ENCODE results near the gene RAB33A. TPM values are rescaled to one million over a fixed set of nuclear protein-coding genes. Genes with fewer than 3 reads are reported as not detected.

Gene RAB33A
- polyA plus RNA-seq, 1 experiment: 5.1 TPM

DNA sequence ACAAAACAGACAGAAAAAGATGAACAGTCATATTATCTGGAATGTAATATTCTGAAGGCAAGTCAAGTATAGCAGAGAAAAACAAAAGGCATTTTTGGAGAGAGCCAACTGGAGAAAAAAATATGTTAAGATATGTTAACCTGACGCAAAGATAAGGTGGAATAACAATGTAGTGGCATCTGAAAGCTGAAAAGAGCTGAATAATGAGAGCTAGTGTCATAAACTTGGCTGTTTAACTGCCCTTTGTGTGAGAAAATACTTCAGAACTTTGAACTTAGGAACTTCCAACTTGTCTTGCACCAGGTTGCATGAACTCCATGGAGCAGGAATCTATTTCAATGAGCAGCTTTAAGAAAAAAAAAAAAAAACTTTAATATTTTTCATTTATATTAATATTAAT lies 32.9 kb downstream of the RAB33A start:
- no peak for DNase-seq (ENCODE audit: low read depth)
- TF ChIP-seq, protein P1, sequence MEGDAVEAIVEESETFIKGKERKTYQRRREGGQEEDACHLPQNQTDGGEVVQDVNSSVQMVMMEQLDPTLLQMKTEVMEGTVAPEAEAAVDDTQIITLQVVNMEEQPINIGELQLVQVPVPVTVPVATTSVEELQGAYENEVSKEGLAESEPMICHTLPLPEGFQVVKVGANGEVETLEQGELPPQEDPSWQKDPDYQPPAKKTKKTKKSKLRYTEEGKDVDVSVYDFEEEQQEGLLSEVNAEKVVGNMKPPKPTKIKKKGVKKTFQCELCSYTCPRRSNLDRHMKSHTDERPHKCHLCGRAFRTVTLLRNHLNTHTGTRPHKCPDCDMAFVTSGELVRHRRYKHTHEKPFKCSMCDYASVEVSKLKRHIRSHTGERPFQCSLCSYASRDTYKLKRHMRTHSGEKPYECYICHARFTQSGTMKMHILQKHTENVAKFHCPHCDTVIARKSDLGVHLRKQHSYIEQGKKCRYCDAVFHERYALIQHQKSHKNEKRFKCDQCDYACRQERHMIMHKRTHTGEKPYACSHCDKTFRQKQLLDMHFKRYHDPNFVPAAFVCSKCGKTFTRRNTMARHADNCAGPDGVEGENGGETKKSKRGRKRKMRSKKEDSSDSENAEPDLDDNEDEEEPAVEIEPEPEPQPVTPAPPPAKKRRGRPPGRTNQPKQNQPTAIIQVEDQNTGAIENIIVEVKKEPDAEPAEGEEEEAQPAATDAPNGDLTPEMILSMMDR (IDR thresholded peaks at IDR 0.05; ENCODE audit: insufficient read depth, low read depth, low read length): no peak
- Histone ChIP-seq H3K27me3 (ENCODE audit: control insufficient read depth, insufficient read depth, low read length) (no peaks in the 10 kb centered on the region), H3K4me3 (ENCODE audit: low read depth, low read length) (no peak overlapping the region), H3K36me3 (ENCODE audit: control insufficient read depth, insufficient read depth, low read length) (no peaks in the 10 kb centered on the region)
- ChIA-PET CTCF (interaction anchor here (1.0 kb wide), 1 partner anchor 13 kb away, joined by 3 read pairs; no protein-coding TSS in a partner anchor), POLR2A (no interaction called here)

DNA sequence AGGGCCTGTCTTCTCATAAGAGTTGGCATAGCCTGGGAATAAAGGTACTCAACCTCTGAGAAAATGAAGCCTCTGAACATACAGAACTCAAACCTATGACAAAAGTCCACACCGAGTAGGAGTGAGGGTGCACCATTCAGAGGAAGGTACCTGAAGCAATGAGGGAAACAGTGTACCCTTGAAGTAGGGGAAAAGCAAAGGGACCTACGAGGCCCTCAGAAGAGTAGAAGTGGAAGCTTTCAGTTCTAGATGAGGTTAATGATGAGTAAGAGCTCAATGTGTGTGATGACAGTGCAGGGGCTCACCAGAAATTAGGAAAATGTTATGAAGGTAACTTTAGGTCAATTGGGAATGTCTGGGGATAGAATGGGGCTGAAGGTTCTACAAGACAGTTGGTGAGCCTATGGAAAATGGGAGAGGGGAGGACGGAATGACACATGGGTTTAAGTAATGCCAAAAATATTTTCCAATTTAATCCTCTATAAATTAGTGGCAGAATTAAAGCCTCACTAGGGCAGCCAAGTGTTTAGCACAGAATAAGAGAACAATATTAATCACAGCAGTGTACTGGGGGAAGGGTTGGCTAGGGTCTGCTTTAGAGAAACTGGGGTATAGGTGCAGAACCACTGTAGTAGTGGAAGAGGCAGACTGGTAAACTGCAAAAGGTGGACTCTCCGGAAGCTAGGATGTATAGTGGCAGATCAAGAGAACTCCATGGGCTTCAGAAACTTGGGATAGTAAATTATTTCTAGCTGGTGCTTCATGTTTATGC lies 39.8 kb downstream of the RAB33A start:
- DNase-seq (ENCODE audit: low read depth): no peak
- ChIA-PET POLR2A (no interaction called here), CTCF (interaction anchor here (1.3 kb wide), 1 partner anchor 14 kb away, joined by 3 read pairs; no protein-coding TSS in a partner anchor)
- TF ChIP-seq, protein P1 (IDR thresholded peaks at IDR 0.05; ENCODE audit: insufficient read depth, low read depth, low read length): no peak
- Histone ChIP-seq H3K4me3 (ENCODE audit: low read depth, low read length) (no peak overlapping the region), H3K27me3 (ENCODE audit: control insufficient read depth, insufficient read depth, low read length) (no peaks in the 10 kb centered on the region), H3K36me3 (ENCODE audit: control insufficient read depth, insufficient read depth, low read length) (no peaks in the 10 kb centered on the region; the same call in 1 of the 2 replicates)

DNA sequence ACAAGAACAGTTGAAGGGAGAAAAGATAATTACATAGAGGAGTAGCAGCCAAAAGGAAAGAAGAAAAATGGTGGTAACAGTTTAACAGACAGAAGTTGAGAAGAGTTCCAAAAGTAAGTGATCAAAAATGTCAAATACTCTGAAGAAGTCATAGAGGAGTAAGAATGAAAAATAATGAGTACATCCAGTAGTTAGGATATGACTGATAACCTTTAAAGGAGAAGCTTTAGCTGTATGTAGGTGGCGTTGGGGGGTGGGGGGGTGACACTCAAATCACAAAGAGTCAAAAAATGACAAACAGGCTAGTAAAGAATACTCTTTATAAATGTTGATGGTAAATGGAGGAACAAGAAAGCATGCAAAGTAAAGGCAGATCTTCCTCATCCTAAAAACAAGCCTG lies 40.6 kb downstream of the RAB33A start:
- TF ChIP-seq, protein P1 (IDR thresholded peaks at IDR 0.05; ENCODE audit: insufficient read depth, low read depth, low read length): no peak
- Histone ChIP-seq H3K36me3 (ENCODE audit: control insufficient read depth, insufficient read depth, low read length) (no peaks in the 10 kb centered on the region; the same call in 1 of the 2 replicates), H3K4me3 (ENCODE audit: low read depth, low read length) (no peak overlapping the region), H3K27me3 (ENCODE audit: control insufficient read depth, insufficient read depth, low read length) (no peaks in the 10 kb centered on the region)
- CTCF ChIA-PET: no interaction called here
- POLR2A ChIA-PET: no interaction called here
- no peak for DNase-seq (ENCODE audit: low read depth)

DNA sequence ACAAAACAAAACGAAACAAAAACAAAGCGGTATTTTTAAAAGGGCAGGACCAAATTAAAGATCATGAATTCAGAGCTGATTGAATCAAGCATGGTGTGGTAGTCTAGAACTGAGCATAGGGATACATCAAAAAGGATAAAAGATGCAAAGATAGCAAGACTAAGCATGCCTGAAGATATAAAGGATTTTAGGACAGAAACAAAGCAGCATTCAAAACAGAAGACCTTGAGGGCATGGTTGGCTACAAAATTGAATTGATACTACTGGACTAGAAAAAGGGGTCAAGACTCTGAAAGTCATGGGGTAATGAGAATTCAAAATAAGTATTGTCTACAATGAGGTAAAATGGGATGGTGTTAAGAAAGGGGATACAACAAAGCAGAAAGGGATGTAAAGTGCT lies 41.6 kb downstream of the RAB33A start:
- no peak for DNase-seq (ENCODE audit: low read depth)
- TF ChIP-seq, protein P1 (IDR thresholded peaks at IDR 0.05; ENCODE audit: insufficient read depth, low read depth, low read length): no peak
- POLR2A ChIA-PET: no interaction called here
- CTCF ChIA-PET: no interaction called here
- Histone ChIP-seq H3K4me3 (ENCODE audit: low read depth, low read length) (no peak overlapping the region), H3K36me3 (ENCODE audit: control insufficient read depth, insufficient read depth, low read length) (no peaks in the 10 kb centered on the region; the same call in 1 of the 2 replicates), H3K27me3 (ENCODE audit: control insufficient read depth, insufficient read depth, low read length) (no peaks in the 10 kb centered on the region)

DNA sequence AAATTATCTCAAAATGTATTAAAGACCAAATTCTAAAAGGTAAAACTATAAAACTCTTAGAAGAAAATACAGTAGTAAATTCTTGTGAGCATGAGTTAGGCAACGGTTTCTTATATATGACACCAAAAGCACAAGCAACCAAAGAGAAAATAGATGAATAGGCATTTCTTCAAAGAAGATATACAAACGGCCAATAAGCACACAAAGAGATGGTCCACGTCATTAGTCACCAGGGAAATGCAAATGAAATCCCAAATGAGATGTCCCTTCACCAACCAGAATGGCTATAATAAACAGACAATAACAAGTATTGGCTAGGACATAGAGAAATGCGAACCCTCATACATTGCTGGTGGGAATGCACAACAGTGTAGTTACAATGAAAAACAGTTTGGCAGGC lies 44.6 kb downstream of the RAB33A start:
- H3K4me3 ChIP-seq (ENCODE audit: low read depth, low read length): no peak overlapping the region
- no peaks in the 10 kb centered on the region for H3K36me3 ChIP-seq (ENCODE audit: control insufficient read depth, insufficient read depth, low read length)
- ChIA-PET CTCF (interaction anchor here (1.4 kb wide), 1 partner anchor 8 kb away, joined by 3 read pairs; no protein-coding TSS in a partner anchor), POLR2A (no interaction called here)
- DNase-seq (ENCODE audit: low read depth): no peak
- TF ChIP-seq, protein P1 (IDR thresholded peaks at IDR 0.05; ENCODE audit: insufficient read depth, low read depth, low read length): no peak
- no peaks in the 10 kb centered on the region for H3K27me3 ChIP-seq (ENCODE audit: control insufficient read depth, insufficient read depth, low read length)

Data from BJ (cell line).